PC-3 (cell line): ENCODE data around the gene GSTA5.

Experiments used
- EZH2phosphoT487 ChIP-seq: fragments of 300-600 bp; sonication (generic); IDR thresholded peaks from 2 replicates; pipeline ENCODE4 v1.6.1; 2018; ENCODE audit warnings: mild to moderate bottlenecking, antibody characterized with exemption, low read length, borderline replicate concordance
- TF ChIP-seq, protein P1 (sequence below): fragments of 300-600 bp; sonication (generic); conservative IDR thresholded peaks from 2 replicates; pipeline ENCODE4 v1.5.1; 2017; ENCODE audit warnings: antibody characterized with exemption, low read depth, mild to moderate bottlenecking, low read length

GRCh38 chr6:52849137-52849536 lies 8.5 kb upstream of the GSTA5 start:
- TF ChIP-seq, protein P1, sequence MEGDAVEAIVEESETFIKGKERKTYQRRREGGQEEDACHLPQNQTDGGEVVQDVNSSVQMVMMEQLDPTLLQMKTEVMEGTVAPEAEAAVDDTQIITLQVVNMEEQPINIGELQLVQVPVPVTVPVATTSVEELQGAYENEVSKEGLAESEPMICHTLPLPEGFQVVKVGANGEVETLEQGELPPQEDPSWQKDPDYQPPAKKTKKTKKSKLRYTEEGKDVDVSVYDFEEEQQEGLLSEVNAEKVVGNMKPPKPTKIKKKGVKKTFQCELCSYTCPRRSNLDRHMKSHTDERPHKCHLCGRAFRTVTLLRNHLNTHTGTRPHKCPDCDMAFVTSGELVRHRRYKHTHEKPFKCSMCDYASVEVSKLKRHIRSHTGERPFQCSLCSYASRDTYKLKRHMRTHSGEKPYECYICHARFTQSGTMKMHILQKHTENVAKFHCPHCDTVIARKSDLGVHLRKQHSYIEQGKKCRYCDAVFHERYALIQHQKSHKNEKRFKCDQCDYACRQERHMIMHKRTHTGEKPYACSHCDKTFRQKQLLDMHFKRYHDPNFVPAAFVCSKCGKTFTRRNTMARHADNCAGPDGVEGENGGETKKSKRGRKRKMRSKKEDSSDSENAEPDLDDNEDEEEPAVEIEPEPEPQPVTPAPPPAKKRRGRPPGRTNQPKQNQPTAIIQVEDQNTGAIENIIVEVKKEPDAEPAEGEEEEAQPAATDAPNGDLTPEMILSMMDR: no peak
- TF ChIP-seq EZH2phosphoT487: no peak
